Measurements from ENCODE around the gene COL4A2.

- TF ChIP-seq ZSCAN4 (tag by site-specific recombination; IDR thresholded peaks at IDR 0.05), result no peak
- no peak for TF ChIP-seq CTCF (tag by site-specific recombination; IDR thresholded peaks at IDR 0.05)
- no peak for TF ChIP-seq ZBTB11 (tag by site-specific recombination; conservative IDR thresholded peaks at IDR 0.05; ENCODE audit: low read depth)
- no peak for TF ChIP-seq KLF8 (tag by site-specific recombination; IDR thresholded peaks at IDR 0.05)
- TF ChIP-seq PATZ1 (tag by site-specific recombination; IDR thresholded peaks at IDR 0.05), result no peak
- TF ChIP-seq ZNF555 (tag by site-specific recombination; conservative IDR thresholded peaks at IDR 0.05), result no peak
- no peak for TF ChIP-seq ZXDB (tag by site-specific recombination; IDR thresholded peaks at IDR 0.05)
Measured at GRCh38 chr13:110540871-110541525, 233.9 kb downstream of the COL4A2 start.
